ENCODE data around the gene PHF5A.

The PHF5A gene, protein sequence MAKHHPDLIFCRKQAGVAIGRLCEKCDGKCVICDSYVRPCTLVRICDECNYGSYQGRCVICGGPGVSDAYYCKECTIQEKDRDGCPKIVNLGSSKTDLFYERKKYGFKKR

DNA sequence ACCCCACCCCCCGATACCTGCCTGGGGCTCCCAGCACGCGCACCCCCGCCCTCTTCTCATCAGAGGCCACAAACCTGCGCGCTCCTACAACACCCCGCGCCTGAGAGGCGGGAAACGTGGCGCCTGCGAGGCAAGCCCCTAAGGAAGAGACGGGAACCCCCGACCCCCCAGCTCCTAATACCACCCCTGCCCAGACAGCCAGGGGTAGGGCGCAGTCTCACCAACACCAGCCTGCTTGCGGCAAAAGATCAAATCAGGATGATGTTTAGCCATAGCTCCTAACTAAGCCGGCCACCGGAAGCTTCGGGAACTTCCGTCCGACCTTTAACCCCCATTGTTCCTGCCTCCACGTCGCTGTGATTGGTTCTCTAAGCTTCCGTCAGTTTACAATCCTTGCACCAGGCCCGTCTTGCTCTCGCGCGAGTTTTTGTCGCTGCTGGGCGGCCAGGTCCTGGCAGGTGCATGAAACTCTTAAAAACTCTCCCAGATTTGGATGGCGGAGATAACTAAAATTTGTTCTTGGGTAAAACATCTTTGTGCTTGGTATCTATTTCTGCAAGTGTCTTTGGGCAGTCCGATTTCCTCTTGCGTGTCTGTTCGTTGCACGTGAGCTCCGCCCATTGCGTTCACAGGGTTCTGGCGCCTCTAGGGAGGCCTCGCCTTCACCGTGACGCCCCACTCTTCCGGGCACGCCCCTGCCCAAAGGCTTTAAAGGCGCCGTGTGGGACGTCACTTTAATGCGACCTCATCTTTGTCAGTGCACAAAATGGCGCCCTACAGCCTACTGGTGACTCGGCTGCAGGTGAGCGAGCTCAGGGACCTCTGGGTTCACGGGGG is at the start of gene PHF5A, which contains the start of gene ACO2:
TSS of gene PHF5A (minus strand) at position 312 of the 837 bp plus-strand sequence. CDS start at position 273, 39 bp downstream.
TSS of gene ACO2 (plus strand) at position 737 of the 837 bp plus-strand sequence. CDS start at position 767, 30 bp downstream.
- peak; percentile 96 for DNase-seq

DNA sequence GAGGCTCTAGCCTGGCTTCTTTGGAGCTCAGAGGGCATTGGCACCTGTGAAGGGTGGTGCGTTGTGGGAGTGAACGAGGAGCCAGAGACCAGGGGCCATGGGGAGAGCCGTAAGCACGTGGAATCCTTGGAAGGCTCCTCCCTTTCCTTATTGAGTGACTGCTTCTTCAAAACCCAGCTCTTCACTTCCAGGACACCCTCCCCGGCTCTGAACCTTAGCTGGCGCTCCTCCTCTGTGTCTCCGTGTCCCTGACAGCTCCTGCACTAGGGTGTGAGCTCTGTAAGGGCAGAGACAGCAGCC is 49.5 kb upstream of the PHF5A start:
- DNase-seq, result no peak

DNA sequence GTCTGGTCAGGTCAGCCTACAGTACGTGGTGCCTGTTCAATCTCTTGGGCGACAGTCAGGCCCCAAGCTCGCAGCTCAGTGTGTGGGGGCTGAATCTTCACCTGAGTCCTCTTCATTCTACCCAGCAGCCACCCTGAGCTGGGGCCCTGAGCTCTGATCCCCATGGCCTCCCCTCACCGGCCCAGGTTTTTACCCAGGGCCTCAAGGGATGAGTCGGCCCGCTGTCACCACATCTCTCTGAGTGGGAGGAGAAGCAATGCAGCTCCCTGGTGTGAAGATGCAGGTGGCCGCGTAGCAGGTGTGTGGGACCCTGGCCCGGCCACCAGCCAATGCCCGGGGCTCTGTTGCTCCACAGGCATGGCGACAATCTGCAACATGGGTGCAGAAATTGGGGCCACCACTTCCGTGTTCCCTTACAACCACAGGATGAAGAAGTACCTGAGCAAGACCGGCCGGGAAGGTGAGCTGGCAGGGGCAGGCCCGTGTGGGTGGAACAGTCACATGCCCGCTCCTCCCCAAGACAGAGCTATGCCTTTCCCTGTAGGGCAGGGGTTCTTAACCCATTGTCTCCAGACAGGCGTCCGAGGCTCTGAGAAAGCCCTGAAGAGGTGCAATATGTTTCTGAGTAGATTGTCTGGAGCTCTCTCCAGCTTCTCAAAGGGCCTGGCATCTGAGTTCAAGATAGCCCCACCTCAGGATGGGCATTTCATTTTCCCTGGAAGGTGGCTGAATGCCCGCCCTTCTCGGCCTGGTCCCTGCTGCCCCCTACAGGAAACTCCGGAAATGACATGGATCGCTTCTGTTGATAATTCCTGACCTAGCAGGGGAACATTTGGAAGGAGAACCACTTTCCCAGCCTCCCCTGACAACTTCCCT is 48.9 kb upstream of the PHF5A start:
- peak; percentile 40 for DNase-seq

DNA sequence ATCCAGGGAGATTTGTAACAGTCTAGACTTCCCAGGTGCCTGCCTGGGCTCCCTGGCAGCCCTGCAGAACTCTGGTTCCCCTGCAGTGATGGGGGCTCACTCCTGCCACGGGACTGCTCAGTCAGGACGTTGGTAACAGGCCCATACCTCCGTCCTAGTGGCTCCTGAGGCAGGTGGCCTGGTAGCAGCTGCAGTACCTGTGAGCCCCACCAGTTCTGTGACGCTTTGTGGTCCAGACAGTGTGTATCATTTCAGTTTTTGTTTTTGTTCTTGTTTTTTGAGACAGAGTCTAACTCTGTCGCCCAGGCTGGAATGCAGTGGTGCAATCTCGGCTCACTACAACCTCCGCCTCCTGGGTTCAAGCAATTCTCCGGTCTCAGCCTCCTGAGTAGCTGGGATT is 48.0 kb upstream of the PHF5A start:
- DNase-seq, result no peak

DNA sequence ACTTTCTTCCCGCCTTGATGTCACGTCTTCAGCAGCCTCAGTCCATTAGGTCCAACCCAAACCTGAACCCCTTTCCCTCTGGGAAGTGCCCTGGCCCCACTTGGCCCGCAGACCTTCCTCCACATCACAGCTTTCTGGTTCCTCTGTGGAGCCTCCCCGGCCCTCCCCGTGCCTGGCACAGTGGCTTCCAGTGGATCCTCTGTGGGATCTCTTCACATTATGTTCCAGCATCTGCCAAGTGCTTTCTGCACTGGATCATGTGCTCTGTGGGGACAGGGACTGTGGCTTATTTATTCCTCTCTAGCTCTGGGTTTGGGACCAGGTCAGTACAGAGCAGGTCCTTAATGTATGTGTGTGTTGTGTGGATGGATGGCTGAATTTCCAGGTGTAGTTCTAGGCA is 44.9 kb upstream of the PHF5A start:
- no peak for DNase-seq

DNA sequence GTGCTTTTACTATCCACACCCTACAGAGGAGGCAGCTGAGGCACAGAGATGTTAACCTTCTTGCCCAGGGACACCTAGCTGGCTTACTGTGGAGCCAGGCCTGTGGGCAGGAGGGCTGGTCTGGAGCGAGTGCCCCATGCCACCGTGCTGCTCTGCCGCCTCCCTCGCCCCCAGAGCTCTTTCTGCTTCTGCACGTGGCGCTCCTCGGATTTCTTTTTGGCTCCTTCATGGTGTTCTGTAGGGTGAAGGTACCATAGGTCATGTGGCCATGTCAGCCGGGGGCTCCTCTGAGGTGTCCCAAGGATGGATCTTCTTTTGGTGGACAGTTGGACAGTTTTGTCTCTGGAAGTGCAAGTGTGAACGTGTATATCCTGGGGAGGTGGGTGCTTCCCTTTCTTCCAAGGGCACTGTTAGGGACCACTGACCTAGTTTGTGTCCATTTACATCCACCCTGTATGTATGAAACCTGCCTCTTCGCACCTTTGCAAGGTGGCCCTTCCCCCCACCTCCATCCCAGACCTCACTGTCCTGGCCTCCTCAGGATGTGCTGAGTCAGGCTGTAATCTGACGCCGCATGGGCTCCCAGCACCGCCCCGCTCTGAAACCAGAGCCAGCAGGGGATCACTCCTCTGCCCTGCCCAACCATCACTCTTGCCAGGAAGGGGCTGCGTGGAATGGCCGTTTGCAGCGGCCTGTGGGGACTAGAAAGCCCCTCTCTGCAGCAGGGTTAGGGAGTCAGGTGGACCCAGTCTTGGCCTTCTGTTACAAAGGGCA is 44.1 kb upstream of the PHF5A start:
- no peak for DNase-seq

DNA sequence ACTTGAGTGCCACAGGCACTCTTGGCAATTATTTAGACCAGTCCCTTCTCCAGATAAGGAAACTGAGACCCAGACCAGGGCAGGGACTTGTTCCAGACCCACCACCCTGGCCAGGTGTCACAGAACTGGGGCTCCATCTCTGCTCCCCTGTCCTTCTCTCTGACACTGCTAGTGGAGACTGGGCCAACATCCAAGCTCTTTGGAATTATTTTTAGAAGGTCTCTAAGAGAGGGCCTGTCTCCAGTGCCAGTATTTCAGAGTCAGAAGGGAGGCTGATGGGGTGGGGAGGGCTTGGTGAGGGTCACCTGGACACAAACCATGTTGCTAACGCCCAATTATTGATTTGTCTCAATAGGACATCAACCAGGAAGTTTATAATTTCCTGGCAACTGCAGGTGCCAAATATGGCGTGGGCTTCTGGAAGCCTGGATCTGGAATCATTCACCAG is 43.1 kb upstream of the PHF5A start:
- no peak for DNase-seq

DNA sequence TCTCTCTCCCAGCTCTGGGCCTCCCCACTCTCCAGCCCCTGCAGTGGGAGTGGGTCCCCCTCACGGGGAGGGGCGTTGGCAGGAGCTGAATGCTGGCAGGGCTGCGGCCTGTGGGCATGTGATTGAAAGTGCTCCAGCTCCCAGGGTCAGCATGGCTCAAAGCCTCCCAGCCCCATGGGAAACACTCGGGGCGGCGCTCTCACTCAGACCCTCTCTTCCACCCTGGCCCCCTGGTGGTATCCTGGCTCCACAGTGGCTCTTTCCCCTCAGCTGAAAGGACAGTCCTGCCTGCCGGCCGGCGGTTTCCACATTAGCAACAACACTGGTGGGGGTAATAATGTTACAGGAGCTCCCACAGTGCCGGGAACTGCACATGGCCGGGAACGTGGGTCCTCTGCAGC is 40.3 kb upstream of the PHF5A start:
- DNase-seq, result no peak

DNA sequence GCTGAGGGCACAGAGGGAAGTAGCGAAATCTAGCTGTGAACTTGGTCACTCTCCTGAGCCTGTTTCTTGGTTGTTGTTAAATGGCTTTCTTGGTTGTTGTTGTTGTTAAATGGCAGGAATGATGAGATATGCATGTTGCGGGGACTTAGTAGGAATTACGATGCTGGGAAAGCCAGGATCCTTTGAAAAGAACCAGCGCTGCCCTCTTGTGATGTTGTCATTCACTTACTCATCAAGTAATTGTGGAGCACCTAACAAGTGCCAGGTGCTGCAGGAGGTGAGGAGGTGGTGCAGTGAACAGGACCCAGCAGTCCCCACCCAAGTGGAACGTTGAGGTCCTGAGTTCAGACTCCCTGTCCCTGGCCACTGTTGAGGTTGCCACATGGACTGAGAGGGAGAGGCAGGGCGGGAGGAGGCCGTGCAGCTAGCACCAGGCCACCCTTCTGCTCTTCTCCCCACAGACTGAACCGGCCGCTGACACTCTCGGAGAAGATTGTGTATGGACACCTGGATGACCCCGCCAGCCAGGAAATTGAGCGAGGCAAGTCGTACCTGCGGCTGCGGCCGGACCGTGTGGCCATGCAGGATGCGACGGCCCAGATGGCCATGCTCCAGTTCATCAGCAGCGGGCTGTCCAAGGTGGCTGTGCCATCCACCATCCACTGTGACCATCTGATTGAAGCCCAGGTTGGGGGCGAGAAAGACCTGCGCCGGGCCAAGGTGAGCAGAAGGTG is 39.0 kb upstream of the PHF5A start:
- no peak for DNase-seq

DNA sequence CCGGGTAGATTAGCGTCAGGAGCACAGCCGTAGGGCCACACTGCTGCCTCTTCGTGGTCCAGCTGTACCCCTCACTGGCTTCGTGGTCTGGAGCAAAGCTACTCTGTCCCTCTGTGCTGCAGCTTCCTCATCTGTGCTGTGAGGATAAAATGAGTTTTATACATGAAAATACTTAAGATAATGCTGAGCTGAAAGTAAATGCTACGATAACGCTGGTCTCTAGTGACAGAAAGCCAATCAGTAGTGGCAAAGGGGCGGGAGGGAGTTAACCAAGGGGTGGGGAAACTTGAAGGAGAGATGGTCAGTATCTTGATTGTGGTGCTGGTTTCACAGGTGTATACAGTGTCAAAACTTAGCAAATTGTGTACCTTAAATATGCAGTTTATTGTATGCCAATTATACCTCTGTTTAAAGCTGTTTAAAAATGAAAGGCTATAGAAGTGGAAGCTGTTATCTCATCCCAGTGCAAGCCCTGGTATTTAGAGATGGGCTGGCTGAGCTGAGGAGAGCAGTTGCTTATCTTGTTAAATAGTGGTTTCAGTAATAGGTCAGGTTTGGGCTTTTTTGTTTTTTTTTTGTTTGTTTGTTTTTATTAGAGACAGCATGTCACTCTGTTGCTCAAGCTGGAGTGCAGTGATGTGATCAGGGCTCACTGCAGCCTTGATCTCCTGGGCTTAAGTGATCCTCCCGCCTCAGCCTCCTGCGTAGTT is 37.2 kb upstream of the PHF5A start:
- no peak for DNase-seq

DNA sequence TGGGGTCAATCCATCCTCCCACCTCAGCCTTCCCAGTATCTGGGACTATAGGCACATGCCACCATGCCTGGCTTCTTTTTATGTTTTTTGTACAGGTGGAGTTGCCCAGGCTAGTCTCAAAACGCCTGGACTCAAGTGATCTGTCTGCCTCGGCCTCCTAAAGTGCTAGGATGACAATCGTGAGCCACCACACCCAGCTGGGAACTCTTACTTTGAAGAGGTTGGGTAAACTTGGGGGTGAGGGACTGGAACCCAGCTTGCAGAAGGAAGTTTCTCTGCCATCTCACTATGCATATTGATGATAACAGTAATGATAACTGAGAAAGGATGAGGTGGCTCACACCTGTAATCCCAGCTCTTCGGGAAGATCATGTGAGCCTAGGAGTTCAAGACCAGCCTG is 36.3 kb upstream of the PHF5A start:
- no peak for DNase-seq

DNA sequence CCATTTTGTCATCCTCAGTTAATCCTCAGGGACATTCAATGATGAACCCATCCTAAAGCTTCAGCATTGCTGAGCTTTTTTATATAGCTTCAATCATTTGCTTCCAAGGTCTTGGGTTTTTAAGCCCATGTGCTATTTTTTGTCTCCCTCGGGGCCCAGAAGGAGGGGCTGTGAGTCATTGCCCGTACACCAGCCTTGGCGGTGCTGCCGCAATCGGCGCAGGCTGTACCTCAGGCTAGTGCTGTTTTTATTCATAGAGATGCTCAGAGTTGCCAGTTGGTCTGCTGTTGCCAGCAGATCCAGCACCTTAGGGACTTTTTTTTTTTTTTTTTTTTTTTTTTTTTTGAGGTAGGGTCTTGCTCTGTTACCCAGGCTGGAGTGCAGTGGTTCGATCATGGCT is 35.9 kb upstream of the PHF5A start:
- no peak for DNase-seq

DNA sequence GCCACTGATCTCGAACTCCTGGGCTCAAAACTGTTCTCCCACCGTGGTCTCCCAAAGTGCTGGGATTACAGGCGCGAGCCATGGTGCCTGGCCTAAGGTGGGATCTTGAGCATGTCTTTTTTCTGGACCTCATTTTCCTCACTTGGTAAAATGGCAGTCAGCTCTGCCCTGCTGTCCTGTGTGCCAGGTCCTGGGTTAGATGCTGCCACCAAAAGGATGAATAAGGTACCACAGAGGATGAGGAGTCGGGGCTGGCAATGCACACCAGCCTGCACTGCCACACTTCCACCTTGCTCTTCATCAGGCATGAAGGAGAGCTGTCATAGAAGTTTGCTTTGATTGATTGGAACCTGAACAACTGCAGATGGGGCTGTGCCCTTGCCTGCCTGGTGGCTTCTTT is 32.7 kb upstream of the PHF5A start:
- DNase-seq, result no peak

DNA sequence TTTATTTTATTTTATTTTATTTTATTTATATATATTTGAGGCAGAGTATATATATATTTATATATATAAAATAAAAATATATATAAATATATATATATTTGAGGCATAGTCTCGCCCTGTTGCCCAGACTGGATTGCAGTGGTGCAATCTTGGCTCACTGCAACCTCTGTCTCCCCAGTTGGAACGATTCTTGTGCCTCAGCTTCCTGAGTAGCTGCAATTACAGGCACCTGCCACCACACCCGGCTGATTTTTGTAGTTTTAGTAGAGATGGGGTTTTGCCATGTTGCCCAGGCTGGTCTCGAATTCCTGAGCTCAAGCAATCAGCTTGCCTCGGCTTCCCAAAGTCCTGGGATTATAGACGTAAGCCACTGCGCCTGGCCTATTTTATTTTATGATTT is 31.8 kb upstream of the PHF5A start:
- no peak for DNase-seq

DNA sequence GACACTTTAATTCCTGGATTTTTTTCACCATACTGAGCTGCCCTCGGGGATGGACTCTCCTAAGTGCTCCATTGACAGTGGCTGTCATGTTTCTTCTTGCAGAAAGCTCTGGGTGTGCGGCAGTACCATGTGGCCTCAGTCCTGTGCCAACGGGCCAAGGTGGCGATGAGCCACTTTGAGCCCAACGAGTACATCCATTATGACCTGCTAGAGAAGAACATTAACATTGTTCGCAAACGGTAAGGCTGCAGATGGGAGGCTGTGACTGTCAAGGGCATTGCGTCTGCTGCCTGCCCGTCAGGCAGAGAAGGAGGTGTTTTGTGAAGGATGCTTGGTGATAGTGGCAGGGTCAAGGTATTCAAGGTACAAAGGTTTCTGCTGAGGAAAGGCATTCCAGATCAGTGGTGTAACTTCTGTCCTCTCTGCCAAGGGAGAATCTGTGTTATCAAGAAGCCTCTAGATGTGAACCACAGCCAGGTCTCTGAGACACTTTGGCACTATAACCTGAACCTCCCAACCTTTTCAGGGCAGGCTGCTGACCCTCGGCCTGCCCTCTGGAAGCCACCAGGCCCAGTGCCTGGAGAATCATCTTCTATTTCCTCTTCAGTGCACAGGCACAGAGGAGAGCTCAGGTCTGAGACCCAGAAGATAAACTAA is 31.3 kb upstream of the PHF5A start:
- no peak for DNase-seq

DNA sequence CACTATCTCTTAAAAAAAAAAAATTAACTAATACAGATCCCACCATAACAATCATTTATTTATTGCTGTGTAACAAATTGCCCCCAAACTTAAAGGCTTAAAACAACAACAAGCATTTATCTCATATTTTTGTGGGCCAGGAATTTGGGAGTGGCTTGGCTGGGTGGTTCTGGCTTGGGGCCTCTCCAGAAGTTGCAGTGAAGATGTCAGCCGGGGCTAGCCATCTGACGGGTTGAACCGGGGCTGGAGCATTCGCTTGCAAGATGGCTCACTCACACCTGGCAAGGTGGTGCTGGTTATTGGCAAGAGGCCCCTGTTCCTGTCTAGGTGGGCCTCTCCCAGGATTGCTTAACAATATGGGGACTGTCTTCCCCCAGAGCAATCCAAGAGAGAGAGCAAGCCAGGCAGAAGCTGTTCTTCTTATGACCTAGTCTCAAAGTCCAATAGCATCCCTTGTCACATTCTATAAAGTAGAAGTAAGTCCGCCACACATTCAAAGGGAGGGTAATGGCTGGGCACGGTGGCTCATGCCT is 29.9 kb upstream of the PHF5A start:
- no peak for DNase-seq

DNA sequence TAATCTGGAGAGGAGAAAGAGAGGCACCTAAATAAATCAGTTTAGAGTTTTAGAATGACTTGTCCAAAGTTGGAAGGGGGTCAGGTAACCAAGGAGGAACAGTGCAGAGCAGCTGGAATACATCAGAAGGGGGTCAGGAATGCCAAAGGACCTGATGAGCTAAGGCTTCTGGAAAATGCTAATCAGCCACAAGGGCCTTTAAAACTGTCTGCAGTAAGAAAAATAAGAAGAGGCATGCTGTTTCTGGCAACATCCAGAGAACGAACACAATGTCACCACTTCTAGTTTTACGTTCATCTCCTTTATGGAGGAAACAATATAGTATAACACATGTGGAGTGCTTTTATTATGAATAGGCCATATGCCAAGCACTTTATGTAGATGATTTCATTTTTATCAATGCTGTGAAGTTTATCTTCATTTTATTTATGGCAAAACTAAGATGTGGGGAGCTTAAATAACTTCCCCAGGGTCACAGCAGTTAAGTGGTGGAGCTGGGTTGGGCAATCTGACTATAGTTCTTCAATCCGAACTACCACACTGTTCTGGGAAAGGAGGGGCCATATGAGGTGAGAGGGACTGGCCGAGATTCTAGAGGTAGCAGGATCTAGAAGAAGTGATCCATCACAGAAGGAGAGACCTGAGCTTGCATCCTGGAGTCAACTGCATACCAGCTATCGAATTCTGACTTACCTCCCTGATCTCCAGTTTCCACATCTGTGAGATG is 23.0 kb upstream of the PHF5A start:
- DNase-seq, result no peak

DNA sequence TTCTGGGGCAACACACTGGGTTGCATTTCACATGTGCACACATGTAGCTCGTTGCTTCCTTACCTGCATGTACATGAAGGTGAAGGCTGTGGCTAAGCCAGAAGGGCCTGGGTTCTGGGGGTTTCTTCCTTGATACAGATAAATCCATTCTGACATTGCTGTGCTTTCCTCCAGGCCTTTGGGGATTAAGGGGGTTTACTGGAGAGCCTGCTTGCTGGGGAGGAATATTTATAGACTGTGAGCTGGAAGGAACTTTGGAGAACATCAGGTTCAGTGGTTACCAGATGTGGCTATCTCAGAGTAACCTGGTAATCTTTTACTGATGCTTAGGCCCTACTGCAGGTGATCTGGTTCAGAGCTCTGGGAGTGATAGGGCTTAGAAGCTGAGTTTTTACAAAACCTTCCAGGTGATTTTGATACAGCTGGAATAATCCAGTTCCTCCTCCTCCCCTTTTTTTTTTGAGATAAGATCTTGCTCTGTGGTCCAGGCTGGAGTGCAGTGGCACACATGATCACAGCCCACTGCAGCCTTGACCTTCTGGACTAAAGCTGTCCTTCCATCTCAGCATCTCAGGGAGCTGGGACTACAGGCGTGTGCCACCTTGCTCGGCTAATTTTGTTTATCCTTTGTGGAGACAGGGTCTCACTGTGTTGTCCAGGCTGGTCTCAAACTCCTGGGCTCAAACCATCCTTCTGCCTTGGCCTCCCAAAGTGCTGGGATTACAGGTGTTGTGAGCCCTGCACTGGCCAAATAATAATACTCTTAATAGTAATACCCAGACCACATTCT is 20.3 kb upstream of the PHF5A start:
- no peak for DNase-seq

DNA sequence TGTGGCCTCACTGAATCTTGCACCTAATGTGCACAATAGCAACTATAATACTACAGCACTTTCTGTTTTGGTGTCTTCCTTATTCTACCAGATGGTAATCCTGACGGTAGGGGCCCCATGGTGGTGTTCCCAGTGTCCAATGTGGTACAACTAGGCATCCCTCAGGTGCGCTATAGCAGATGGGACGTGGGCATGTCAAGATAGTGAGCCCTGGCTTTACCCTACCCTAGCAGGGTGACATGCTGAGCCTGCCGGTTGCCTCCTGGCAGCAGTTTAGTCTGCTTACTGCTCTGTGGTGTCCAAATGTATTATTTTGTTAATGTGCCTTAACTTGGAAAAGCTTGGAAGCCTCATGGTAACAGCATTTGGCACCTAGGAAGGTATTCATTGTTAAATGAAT is 19.6 kb upstream of the PHF5A start:
- no peak for DNase-seq
